Activated CD4-positive, alpha-beta T cell treated with anti-CD3 and anti-CD28 coated beads, Interleukin-2, Interleukin-4, amounts not matched to agents 100 ng/mL and 50 ng/mL, durations not matched to agents 16 hours and 8 hours (primary cell): ENCODE data around the gene ZC3H18.

Experiments
- DNase-seq: peaks from one replicate; pipeline ENCODE4 v3.0.0-alpha.2; 2020; ENCODE audit warnings: low spot score

ZC3H18 gene

DNA sequence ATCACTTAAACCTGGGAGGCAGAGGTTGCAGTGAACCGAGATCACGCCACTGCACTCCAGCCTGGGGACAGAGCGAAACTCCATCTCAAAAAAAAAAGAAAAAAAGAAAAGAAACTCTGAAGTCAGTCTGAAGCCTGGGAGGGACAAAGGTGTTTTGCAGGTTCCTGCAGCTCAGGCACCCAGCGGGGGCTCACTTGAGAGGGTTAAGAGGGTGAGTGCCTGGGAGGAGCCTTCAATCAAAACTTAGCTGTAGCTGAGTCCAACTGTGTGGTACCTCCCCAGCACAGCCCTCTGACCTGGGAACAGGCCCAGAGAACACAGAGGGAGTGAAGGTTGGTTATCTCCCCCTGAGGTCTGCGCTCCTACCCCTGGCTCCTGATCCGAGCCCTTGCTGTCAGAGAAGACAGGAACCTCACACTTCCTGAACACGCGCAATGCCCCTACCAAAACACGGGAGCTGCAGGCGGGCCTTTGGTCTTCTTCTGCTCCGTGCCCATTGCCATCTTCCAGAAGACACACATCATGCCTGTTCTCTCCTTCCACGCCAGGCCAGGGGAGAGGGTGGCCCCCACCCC, 20.4 kb upstream of the ZC3H18 start:
- no peak for DNase-seq

- DNase-seq = no peak
Observed at GRCh38 chr16:88550246-88550661, 19.9 kb upstream of the ZC3H18 start.

- DNase-seq = no peak
Observed at GRCh38 chr16:88552166-88552565, 18.0 kb upstream of the ZC3H18 start.

DNA sequence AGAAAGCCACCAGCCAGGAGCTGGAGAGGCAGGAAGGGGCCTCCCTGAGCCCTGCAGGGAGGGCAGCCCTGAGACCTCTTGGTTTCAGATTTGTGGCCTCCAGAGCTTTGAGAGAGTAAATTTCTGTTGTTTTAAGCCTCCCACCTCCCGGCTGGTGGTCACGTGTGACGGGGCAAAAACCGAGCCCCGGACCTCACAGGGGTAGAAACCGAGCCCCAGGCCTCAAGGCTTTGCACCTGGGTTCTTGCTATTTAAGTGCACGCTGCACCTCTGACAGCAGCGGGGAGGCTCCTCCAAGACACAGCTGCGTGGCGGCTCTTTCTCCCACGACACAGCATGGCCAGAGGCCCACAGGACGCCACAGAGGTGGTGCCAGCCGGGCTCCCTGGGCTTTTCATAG, 17.4 kb upstream of the ZC3H18 start:
- no peak for DNase-seq

GRCh38 chr16:88553739-88554138, 16.5 kb upstream of the ZC3H18 start:
- DNase-seq = no peak

GRCh38 chr16:88554711-88555264, 15.4 kb upstream of the ZC3H18 start:
- DNase-seq = no peak

DNA sequence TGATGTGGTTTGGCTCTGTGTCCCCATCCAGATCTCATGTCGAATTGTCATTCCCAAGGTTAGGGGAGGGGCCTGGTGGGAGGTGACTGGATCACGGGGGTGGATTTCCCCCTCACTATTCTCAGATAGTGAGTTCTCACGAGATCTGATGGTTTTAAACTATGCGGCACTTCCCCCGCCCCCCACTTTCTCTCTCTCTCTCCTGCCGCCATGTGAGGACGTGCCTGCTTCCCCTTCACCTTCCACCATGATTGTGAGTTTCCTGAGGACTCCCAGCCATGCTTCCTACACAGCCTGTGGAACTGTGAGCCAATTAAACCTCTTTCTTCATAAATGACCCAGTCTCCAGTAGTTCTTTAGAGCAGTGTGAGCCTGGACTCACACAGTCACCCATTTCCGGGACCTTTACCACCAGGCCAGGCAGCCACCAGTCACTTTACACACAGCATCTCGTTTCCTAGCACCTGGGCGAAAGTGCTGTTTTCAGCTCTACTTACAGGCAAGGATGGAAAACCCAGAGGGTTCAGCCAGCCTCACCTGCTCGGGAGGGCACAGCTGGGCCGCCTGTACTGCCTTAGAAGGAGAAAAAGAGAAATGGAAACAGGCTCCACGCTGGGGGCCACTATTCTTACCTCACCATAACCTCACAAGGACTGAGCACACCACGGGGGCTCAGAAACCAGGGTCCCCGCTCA, 13.8 kb upstream of the ZC3H18 start:
- DNase-seq = no peak

DNA sequence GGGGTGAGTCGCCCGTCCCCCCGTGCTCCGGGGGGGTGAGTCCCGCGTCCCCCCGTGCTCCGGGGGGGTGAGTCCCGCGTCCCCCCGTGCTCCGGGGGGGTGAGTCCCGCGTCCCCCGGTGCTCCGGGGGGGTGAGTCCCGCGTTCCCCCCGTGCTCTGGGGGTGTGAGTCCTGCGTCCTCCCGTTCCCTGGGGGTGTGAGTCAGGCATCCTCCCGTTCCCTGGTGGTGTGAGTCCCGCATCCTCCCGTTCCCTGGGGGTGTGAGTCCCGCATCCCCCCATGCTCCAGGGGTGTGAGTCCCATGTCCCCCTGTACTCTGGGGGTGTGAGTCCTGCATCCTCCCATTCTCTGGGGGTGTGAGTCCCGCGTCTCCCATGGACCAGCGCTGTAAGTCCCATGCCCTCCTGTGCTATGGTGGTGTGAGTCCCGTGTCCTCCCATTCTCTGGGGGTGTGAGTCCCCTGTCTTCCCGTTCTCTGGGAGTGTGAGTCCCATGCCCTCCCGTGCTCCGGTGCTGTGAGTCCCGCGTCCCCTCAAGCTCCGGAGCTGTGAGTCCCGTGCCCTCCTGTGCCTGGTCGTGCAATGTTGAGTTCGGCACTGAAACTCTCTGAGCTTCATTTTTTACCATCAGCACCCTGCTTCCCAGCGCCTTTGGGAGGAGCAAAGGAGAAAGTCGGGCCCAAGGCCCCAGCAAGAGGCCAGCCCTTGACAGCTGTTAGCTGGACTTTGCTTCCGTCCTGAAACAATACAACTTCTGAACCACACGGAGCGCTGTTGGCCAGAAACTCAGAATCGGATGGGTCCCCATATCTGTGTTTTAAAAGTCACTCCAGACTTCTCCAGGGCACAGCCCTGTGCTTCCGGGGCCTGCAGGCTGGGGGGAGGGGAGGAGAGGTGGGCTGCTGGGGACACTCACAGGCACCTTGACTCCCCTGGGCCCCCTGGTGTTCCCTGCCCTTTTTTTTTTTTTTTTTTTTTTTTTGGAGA, 11.5 kb upstream of the ZC3H18 start:
- DNase-seq = no peak

DNA sequence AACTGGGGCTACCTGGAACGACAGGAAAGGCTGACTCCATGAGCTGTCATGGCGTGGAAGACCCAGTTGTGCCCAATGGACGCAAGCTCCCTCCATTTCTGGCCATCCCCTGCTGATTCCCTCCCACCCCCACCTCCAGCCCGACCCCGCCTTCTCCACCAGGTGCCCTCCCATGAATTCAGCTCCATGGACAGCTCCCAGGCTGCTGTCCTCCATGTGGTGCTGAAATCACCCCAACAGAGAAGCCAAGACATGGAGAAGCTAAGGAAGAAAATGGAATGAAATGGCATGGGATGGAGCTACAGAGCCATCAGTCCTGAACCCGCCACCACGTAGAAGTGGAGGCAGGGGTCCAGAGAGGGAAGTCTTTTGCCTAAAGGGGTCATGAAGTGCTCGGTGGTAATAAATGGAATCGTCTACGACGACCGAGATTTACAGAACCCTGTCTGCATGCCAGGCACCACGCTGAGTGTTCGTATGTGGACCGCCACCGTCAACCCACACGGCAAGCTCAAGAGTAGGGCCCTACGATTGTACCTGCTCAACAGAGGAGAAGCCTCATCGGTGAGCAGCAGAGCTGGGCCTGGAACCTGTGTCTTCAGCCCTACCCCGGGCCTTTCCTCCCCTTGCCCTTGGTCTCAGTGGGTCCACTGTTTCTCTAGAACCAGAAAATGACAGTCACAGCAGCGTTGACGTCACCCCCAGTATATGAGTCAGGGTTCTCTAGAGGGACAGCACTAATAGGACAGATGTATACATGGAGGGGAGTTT, 9.3 kb upstream of the ZC3H18 start:
- DNase-seq = no peak

- DNase-seq = peak; percentile 47
Observed at GRCh38 chr16:88561485-88562359, 8.5 kb upstream of the ZC3H18 start.

GRCh38 chr16:88566158-88566557, 4.0 kb upstream of the ZC3H18 start:
- peak; percentile 44 for DNase-seq

DNA sequence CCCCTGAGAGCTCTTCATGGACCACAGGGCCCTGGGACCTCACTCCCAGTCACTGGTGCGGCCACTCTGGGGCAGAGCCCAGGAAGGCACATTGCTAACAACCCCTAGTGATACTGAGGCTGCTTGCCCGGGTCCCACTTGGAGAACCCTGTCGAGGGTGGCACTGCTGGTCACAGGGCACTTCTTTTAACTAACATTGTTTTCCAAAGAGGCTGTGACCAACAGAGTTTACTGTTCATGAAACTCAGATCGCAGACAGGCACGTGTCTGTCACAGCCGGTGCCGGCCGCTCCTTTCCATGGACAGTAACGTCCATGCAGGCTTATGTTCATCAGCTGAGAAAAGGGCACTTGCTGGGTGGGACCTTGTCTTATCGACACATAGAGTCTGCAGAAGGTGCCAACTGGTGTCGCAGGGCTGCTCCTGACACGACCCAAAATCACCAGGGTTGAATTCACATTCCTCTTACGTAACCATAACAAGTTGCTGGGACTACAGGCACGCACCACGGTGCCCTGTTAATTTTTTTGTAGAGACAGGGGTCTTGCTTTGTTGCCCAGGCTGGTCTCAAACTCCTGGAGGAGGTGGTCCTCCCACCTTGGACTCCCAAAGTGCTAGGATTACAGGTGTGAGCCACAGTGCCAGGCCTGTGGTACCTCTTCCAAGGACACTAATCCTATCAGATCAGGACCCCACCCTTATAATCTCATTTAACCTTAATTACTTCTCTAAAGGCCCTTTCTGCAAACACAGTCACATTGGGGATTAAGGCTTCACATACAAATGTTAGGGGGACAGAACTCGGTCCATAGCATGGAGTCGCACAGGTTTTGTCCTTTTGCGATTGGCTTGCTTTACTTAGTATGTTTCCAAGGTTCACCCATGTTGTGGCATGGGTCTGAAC, 1.2 kb upstream of the ZC3H18 start:
- DNase-seq = no peak

DNA sequence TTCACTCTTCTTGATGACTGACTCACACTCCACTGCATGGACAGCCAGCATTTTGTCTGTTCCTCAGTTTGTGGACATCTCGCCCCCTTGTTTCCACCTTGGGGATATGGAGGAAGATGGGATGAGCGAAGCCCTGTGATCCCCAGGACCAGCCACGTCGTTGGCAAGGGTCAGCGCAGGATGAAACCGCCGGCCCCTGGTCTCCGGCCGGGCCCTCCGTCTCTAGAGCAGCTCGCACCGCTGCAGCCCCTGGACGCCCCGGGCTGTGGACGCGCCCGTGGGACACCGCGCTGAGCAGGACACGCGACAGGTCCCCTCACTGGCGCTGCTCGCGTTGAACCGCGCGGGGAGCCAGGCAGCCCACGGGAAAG, 604 bp upstream of the ZC3H18 start:
- DNase-seq = no peak

GRCh38 chr16:88570691-88571092, 489 bp downstream of the ZC3H18 start:
- peak; percentile 33 for DNase-seq

DNA sequence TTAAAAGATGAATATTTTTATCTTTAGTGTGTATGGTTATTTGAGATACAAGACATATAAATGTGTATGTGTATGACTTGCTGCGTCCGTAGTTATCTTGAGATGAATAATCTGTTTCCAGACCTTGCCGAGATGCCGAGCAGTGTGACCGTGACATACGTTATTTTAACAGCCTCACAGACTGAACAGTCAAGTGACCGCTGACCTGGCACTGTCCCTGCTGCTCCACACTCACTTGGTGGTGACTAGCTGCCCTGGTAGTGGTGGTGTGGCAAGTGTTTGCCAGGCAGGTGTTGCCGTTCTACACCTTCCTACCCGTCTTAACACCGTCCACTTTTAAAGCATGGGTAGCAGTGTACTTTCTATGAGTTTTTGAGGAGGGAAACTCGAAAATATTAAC, 5.0 kb downstream of the ZC3H18 start:
- no peak for DNase-seq

- no peak for DNase-seq
Observed at GRCh38 chr16:88576307-88576706, 6.1 kb downstream of the ZC3H18 start.

DNA sequence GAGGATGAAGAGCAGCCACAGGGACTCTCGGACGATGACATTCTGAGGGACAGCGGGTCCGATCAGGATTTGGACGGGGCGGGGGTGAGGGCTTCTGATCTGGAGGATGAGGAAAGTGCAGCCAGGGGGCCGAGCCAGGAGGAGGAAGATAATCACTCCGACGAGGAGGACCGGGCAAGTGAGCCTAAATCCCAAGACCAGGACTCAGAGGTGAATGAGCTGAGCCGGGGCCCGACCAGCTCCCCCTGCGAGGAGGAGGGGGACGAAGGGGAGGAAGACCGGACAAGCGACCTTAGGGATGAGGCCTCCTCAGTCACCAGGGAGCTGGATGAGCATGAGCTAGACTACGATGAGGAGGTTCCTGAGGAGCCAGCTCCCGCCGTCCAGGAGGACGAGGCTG, 7.0 kb downstream of the ZC3H18 start:
- no peak for DNase-seq

GRCh38 chr16:88578446-88579313, 8.5 kb downstream of the ZC3H18 start:
- DNase-seq = no peak

- no peak for DNase-seq
Observed at GRCh38 chr16:88580371-88580770, 10.2 kb downstream of the ZC3H18 start.
